C1 segment of cervical spinal cord (tissue), 14 donors: ENCODE data around the gene DND1.
"Not testable (repeated sequence)": the region's sequence is repeated elsewhere in the genome, so short reads cannot be mapped to it uniquely, and the experiment has no call there.

ENCODE experiments used
- DNase-seq, 14 donors: peaks; one replicate each; lab custom pipeline; 2025; lab: John Stamatoyannopoulos, UW

The DND1 gene

GRCh38 chr5:140672455-140673186 is 755 bp downstream of the DND1 start:
- DNase-seq, result peak in 1 of 14 donors; percentile 28

- no peak for DNase-seq
Measured at GRCh38 chr5:140671472-140672125, 1.8 kb downstream of the DND1 start.

- DNase-seq, result not testable (repeated sequence)
Measured at GRCh38 chr5:140671035-140671434, 2.3 kb downstream of the DND1 start.

- DNase-seq, result peak; percentile 30 to 97 (median 92)
Measured at GRCh38 chr5:140664359-140665119, 8.8 kb downstream of the DND1 start, which contains the start of gene WDR55. Gene WDR55, plus strand, starts transcription at chr5:140664904. Its CDS starts 9 bp downstream, at chr5:140664913.

GRCh38 chr5:140664030-140664358 is 9.4 kb downstream of the DND1 start:
- no peak for DNase-seq

GRCh38 chr5:140660371-140660770 is 13.0 kb downstream of the DND1 start:
- not testable (repeated sequence) for DNase-seq

GRCh38 chr5:140658870-140659269 is 14.5 kb downstream of the DND1 start:
- no peak for DNase-seq

GRCh38 chr5:140647042-140647419 is 26.3 kb downstream of the DND1 start:
- no peak for DNase-seq

GRCh38 chr5:140642718-140643117 is 30.7 kb downstream of the DND1 start:
- no peak for DNase-seq

GRCh38 chr5:140641716-140642115 is 31.7 kb downstream of the DND1 start:
- DNase-seq, result no peak

- peak; percentile 57 to 95 (median 92) for DNase-seq
Measured at GRCh38 chr5:140639148-140639981, 34.0 kb downstream of the DND1 start, which contains the start of gene TMCO6. Gene TMCO6, plus strand, starts transcription at chr5:140639451. Its CDS starts 77 bp downstream, at chr5:140639528.

- DNase-seq, result not testable (repeated sequence)
Measured at GRCh38 chr5:140638898-140639147, 34.6 kb downstream of the DND1 start.

GRCh38 chr5:140637371-140638100 is 35.8 kb downstream of the DND1 start:
- DNase-seq, result no peak

- no peak for DNase-seq
Measured at GRCh38 chr5:140635291-140636257, 37.8 kb downstream of the DND1 start.

- no peak for DNase-seq
Measured at GRCh38 chr5:140634103-140634502, 39.3 kb downstream of the DND1 start.

- no peak for DNase-seq
Measured at GRCh38 chr5:140633501-140633900, 39.9 kb downstream of the DND1 start.

- peak in 5 of 14 donors; percentile 47 to 70 (median 52) for DNase-seq
Measured at GRCh38 chr5:140633021-140633471, 40.3 kb downstream of the DND1 start, which contains the start of gene CD14. Gene CD14, minus strand, starts transcription at chr5:140633175. Its CDS starts 104 bp downstream, at chr5:140633071.

- peak in 7 of 14 donors; percentile 25 to 85 (median 46) for DNase-seq
Measured at GRCh38 chr5:140632366-140633020, 40.9 kb downstream of the DND1 start.

- DNase-seq, result peak in 2 of 14 donors; percentile 55 to 85
Measured at GRCh38 chr5:140631831-140632365, 41.5 kb downstream of the DND1 start.
